Hematopoietic multipotent progenitor cell treated with erythropoietin and hydrocortisone succinate and interleukin-3 and kit ligand, for 15 days (in vitro differentiated cells): Measurements from ENCODE around the gene PTPRG.
"Not testable (repeated sequence)": the region's sequence is repeated elsewhere in the genome, so short reads cannot be mapped to it uniquely, and the experiment has no call there.

Source experiments
- DNase-seq: peaks from one replicate; pipeline ENCODE4 v3.0.0-alpha.2; 2015; ENCODE audit warnings: low spot score

PTPRG gene

DNA sequence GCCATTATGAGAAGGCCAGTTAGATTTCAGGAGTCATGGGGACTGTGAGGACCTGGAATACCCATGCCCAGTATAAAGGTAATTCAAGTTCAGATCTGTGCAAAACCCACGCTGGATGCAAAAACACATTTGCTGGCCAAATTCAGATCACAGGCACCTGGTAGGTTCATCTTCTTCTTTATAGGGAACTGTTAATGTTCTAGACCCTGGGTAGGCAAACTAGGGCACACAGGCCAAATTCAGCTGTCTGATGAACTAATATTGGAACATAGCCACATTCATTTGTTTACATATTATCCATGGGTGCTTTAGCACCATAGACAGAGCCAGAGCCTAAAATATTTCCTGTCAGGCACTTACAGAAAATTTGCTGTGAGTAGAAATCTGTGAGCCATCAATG, 241.4 kb downstream of the PTPRG start:
- no peak for DNase-seq

DNA sequence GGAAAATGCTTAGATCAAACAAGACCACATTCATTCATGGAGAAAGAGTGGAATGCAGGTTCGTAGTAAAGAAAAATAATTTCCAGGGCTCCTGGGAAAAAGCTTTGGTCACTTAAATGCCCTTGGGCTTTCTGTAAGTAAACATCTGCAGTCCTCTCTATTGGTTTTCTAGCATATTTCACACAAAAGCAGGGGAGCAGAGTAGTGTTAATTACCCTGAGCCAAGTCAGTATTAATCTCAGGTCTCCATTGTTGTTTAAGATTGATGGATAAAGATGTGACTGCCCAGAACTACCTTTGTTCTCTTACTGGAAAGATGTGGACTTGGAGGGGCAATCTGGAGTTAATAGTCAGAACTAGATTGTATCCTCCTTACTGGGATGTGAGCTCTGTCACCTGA, 242.6 kb downstream of the PTPRG start:
- no peak for DNase-seq

DNA sequence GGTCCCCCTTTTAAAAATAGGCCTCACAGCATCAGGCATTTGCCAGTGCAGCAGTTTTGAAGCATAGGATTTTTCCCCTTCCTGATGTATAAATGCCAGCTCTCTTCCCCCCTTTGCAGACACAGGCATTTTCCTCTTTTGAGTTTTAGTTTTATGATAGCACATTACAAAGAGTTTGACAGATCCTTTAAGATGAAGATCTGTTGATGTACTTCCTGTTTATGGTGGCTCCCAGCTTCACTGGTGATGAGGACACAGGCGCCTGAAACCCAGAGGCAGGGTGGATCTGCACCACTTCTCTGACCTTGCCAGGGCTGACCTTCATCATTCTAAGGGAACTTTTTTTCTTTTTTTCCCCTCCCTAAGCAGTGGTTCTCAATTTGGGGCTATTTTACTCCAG, 243.4 kb downstream of the PTPRG start:
- DNase-seq, result no peak

DNA sequence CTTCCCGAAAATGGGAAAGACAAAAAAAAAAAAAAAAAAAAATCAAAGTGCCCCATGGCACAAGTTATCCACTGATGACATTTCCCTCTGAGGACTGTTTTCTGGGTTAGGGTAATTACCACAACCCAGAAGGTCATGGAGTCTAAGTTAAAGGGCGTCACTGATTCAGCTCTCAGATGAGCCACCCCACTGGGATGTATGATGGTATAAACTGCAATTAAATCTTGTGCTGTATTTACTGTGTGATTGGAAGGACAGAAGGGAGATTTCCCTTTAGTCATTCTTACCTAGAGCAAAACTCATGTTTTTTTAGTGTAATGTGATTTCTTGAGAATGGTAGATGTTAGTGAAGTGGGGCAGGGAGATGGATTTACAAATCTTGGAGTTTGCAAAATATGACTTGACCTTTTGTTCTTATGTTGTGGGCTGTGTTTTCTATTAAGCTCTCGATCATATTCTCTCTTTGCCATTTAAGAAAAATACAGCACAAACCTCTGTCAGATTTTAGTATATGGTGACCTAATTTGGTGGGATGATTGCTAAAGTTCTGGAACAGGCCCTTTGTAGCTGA, 244.2 kb downstream of the PTPRG start:
- no peak for DNase-seq

DNA sequence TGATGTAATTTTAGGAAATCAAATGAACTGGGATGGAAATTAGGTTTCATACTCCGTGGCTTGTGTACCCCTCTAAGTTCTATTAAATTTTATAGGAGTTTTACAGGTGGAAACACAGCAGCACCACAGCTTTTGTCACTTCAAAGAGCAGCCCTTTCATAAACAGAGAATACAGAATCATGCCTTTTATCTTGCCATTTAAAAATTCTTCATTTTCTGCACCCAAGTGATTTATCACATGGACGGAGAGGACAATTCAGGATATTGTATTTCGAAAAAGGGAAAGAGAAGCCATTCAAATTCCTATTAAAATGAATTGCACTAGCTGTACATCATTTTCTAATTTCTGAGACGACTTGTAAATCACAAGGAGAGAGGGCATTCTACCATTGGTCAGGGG, 245.4 kb downstream of the PTPRG start:
- DNase-seq, result no peak

DNA sequence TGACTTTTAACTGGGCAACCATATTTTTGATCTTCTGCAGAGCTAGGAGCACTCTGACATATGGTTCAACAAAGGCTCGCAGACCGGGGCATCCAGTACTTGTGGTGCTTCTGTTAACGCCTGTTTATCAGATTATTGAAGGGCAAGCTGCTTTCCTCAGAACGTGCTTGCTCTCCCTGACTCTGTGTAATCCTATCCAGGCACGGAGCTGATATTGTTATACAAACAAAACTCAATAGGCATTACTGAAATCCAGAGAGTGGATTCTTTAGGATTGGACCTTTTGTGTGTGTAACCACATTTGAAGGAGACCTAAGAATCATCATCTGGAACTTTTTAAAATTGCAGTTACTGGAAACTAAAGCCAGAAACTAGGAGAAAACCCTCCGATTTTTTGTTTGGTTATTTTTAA, 246.5 kb downstream of the PTPRG start:
- no peak for DNase-seq

DNA sequence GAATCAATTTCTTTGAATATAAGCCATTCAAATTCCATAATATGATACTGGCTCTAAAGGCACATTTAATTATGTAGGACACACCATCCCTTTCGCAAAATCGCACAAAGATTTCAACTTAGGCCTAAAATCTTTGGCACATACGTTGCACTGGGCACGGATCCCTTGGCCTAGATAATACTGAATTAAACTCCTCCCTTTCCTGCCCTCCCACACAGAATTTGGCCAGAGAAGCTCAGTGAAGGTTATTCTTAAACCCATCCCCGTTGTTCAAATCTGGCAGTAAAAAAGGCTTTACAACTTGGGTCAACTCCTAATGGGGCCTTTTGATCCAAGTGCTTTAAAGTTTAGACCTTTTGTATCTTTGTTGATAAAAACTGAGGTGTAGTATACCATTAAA, 247.2 kb downstream of the PTPRG start:
- no peak for DNase-seq

DNA sequence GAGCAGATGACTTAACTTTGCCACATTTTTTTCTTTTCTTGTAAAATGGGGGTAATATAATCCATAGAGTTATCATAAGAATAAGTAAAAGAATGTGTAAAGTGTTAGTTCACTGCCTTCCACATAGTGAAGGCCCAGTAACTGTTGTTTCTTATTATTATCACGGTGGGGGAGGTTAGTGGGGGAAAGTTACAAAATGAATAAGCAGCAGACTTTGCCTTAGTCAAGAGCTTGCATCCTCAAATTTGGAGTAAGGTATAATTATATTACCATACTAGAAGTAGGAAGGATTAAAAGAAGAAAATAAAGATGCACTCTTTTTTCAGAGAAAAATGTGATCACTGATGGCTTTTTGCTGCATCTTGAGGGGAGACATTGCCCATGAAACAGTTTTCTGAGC, 247.6 kb downstream of the PTPRG start:
- DNase-seq, result no peak

DNA sequence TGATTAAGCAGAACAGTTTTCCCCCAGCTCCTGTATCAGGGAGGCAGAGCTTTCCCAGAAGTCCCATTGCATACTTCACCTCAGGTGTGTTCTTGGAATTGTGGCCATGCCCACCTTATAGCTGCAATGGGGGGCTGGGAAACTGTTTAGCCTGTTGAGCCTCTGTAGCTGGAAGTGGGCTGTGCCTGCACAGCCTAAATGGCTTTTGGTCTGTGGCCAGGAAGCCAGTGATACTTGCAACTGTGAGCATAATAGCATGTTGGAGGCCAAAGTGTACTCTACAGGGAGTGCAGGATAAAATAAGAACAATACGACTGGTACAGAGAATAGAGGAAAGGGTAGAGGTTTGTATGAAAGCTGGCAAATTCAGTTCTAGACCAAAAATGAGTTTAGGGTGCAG, 248.5 kb downstream of the PTPRG start:
- no peak for DNase-seq

DNA sequence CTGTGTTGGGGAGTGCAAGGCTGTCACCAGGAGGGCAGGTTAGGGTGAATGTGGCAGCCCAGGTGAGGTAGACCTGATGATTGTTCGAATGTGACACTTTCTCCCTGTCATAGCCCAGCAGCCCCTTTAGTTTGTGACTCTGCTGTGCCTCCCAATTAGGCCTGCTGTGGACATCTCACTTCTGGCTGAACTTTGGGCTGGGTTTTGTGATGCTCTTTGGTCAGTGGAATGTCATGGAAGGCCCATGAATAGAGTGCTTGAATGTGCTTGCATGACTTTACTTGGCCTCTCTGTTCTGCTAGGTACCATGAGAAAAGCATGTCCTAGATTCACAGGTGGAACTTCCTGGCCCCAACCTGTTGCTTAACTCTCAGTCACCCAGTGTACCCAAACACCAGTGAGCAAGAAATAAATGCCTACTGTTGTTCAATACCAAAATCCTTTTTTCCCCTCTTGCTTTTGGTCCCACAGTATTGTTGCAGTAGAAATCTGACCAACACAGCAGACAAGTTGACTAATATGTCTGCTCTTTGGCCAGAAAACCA, 249.7 kb downstream of the PTPRG start:
- no peak for DNase-seq

DNA sequence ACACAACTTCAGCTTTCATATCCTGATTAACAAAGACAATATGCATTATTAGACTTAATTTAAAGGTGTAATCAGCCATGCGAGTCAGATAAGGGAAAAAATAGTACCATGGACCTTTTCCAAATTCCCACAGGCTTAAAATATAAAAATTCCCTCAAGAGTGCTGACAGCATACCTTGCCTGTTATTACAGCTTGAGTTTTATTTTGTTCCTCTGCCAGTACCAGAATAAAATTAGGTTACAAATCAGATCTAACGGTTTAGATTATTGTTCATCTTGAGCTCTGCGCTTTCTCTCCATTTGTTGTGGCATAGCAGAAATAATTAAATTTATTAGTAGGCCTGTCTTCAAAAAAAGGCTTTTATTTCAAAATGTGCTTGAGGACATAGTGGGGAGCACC, 250.3 kb downstream of the PTPRG start:
- no peak for DNase-seq

DNA sequence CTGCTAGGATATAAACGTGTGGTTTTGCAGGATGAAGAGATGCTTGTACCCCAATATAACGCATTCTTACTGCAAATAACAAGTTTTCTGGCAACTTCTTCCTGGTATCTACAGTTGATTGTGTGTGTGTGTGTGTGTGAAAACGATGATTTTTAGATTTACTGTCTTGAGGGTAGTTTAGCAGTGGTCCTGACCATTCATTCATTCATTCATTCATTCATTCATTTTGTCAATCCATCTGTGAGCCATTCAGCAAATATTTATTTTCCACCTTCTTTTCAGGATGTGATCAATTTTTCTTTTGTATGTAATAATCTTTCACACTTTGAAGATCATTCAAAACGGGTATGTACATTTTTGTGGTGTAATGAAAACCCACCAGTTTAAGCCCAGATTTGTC, 250.7 kb downstream of the PTPRG start:
- no peak for DNase-seq

DNA sequence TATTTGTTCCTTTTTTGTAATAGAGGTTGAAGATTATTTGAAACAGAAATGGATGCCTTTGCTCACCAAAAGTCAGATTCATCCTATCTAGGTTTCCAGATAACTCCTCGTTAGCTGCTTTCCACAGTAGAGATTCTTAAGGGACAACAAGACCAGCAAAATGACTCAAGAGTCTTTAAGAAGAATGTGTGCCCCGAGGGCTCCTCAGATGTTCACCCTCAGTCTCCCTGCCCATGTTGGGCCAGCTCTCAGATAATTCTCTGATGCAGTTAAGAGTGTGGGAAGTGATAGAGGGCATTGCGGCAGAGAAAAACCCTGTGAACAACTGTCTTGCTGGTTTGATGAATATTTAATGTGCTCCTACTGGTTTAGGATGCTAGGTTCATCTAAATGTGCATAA, 251.1 kb downstream of the PTPRG start:
- no peak for DNase-seq

DNA sequence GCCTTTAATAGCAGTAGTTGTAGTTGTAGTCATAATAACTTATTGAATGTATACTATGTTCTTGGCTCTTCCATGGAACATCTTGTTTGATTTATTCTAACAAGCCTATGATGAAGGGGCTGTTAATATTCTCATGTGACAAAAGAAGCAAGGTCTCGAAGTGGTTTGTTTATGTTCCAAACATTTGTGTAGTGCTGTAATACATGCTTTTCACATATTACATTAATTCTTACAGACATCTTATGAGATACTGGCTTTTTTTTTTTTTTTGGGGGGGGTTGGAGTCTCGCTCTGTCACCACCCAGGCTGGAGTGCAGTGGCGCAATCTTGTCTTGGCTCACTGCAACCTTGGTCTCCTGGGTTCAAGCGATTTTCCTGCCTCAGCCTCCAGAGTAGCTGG, 252.3 kb downstream of the PTPRG start:
- no peak for DNase-seq

DNA sequence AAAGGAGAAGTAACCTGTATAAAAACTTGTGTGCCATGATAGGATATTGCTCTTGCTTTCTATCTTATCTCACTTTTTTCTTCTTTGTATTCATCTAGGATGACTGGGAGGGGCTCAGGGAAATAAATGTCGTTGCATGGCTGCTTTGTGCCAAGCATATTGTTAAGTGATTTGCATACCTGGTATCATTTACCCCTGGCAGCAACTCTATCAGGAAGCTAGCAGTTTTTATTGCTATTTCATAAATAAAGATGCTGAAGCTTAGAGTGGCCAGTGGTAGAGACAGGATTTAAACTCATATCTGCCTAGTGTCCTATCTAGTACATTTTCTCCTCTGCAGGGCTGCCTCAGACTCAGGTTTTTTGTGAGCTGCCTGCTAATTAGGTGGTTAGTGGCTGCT, 253.3 kb downstream of the PTPRG start:
- DNase-seq, result no peak

DNA sequence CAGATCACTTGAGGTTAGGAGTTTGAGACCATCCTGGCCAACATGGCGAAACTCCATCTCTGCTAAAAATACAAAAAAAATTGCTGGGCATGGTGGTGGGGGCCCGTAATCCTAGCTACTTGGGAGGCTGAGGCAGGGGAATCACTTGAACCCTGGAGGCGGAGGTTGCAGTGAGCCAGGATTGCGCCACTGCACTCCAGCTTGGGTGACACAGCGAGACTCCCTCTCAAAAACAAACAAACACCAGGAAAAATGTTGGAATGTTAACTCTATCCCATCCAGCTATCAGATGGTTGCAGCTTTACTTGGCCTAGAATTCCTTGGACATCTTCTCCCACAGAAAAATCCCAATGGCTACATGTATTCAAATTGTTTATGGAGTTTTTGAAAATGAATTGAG, 254.9 kb downstream of the PTPRG start:
- not testable (repeated sequence) for DNase-seq

DNA sequence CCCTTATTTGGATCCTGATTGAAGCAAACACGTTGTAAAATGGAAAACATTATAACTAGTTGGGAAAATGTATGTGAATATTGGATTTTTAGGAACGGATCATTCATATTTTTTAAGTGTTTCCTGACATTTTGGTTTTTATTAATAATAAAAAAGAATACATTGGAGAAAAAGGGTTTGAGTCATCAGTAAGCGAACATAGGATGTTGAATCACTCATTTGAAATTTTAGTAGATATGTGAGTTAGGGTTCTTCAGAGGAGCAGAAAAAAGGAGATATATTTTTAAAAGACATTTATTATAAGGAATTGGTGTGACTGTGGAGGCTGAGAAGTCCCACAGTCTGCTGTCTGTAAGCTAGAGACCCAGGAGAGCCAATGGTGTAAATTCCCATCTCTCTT, 258.5 kb downstream of the PTPRG start:
- DNase-seq, result no peak

DNA sequence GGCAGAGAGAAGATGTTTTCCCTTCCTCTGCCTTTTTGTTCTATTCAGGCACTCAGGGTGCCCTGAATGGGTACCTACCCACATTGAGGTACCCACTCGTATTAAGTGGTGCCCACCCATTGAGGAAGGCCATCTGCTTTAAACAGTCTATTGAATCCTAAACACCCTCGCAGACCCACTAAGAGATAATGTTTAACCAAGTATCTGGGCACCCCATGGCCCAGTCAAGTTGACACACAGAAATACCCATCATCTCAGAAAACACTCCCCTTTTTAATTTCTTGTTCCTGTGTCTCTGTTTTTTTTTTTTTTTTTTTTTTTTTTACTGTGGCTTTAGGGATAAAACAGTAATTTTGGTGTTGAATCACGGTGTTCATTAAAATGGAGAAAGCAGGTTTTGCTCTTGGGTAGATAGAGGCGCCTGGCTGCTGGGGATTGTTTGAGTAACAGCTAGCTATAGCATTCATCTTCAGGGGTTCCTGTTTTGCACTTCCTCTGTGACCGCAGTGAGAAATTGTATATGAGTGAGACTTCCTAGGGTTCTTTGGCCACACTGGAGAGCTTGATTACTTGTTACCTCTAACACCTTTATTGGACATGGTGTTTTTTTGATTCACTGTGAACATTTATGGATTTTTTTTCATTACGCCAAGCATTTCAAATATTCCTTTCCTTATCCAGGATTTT, 259.1 kb downstream of the PTPRG start:
- DNase-seq, result no peak

DNA sequence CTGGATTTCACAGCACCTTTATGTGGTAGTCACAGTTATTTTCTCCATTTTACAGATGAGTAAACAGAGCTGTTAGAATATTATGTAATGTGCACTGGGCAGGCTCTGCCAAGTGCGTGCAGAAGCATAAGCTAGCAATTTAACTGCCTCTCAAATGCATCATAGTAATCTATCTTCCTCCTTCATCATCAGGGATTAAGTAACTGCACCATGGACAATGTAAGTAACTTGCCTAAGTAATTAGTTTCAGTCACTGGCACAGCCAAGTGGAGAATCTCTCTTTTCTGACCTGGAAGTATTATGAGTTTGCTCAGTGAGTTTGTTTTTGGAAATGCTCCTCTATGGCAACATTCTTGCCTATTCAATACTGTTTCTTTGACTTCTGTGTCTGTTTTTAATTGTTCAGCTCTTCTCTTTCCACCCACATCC, 260.5 kb downstream of the PTPRG start:
- no peak for DNase-seq

DNA sequence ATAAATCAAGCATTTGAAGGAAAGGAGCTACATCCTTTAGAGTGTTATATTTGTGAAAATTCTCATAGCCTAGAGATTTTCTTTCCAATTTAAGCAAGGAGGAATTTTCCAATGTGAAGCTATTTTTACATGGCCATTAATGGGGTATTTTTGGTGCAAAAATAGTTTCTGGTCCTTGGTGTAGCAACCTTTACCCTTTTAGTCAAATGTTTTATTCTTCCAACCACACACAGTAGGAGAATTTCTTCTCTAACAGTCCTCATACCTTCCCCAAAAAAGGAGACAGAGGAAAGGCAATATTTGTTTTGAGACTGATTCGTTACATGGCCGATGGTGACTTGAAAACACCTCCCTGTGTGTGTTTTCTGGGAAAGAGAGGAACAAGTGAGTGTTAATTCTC, 261.2 kb downstream of the PTPRG start:
- DNase-seq, result no peak

DNA sequence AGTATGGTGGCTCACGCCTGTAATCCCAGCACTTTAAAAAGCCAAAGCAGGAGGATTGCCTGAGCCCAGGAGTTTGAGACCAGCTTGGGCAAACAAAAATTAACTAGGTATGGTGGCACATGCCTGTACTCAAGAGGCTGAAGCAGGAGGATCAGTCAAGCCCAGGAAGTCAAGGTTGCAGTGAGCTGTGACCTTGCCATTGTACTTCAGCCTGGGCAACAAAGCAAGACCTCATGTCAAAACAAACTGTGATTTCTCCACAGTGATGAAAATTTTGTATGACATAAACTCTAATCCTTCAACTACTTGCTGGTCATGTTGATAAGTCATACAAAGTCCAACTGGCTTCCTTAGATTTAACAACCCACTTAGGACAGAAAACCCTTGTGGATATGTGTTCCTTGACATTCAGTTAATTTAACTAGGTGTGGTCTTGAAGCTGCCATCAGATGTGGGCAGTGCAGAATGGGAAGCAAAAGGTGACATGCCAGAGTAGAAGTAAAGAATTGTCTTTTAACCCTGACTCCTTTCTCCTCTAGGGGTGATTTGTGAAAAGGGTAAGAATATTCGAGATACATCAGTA, 263.3 kb downstream of the PTPRG start:
- DNase-seq, result no peak

DNA sequence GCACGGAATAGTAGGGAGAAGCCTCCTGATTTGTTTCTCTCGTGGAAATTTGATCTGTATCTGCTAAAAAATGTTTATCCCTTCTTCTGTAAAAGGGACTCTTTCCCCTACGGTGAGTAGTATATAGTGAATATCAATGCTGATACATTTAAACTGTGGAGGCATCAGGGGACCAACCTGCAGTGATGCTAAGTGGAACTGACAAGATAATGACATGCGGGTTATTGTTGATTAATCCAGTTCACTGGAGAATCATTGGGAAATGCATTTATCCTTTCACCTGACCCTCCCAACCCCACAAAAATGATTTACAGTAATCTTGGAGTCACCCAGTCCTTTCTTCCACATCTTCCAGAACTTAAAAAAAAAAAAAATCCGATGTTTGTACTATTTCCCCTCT, 264.8 kb downstream of the PTPRG start:
- DNase-seq, result no peak

DNA sequence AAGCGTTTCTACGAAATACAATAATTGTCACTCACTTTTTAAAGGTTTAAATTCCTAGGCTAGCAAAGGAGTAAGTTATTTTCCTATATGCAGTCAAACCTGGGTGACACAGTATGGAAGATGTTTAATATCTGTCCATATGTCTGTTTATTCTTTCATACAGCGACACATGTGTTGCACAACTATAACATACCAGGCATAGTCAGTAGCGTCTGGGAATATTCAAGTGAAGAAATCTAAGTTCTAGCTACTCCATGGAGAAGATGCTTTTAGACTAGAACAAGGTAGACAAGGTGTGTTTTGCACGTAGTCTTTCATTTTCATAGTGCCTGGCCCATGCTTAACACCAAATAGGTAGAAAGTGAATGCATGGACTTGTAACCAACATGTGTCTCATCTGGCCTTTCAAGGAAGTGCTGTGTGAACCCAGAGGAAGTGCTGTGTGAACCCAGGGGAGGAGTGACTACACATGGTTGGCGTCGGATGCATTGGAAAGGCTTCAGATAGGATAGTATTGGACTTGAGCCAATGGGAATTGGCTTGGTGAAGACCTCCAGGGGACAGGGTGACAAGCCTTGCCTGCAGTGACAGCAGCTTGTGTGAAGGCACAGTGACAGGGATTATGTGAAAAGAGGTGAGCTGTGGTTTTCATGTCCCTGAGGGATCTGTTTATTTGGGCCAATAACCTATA, 267.0 kb downstream of the PTPRG start:
- DNase-seq, result no peak
